Head of caudate nucleus (tissue), 42 donors: ENCODE measurements around the gene HAS3.

Source experiments
- DNase-seq, 42 donors: peaks; one replicate each; pipeline versions ENCODE4 v3.0.0 to v3.0.0-alpha.2; 2020 to 2021; ENCODE audit warnings: mixed read lengths in 7 of 42
- intact Hi-C: fragments of 100-400 bp; cut with DNase I; formaldehyde crosslinking; loops from one replicate; pipeline ENCODE4 v1.15.0; 2022

The HAS3 gene

GRCh38 chr16:69113216-69113615 is 7.8 kb downstream of the HAS3 start:
- peak in 4 of 42 donors; percentile 4 to 27 (median 14) for DNase-seq
- intact Hi-C loops = loop anchor here (5.0 kb wide), 1 partner anchor 211 kb away; no protein-coding TSS in a partner anchor

GRCh38 chr16:69114346-69114975 is 9.0 kb downstream of the HAS3 start:
- DNase-seq = peak in 5 of 42 donors; percentile 1 to 33 (median 5)
- intact Hi-C loops = loop anchor here (5.0 kb wide), 1 partner anchor 212 kb away; no protein-coding TSS in a partner anchor

GRCh38 chr16:69114976-69115355 is 9.5 kb downstream of the HAS3 start:
- DNase-seq = peak in 3 of 42 donors; percentile 2 to 8 (median 7)
- intact Hi-C loops = loop anchor here (5.0 kb wide), 1 partner anchor 213 kb away; no protein-coding TSS in a partner anchor

GRCh38 chr16:69115361-69115760 is 9.9 kb downstream of the HAS3 start:
- intact Hi-C loops = no loop called here

GRCh38 chr16:69115837-69116236 is 10.4 kb downstream of the HAS3 start:
- intact Hi-C loops = no loop called here
- no peak for DNase-seq

More at GRCh38 chr16:69115361-69115760, 9.9 kb downstream of the HAS3 start:
- peak in 6 of 42 donors; percentile 1 to 15 (median 6) for DNase-seq

GRCh38 chr16:69116256-69116875 is 10.9 kb downstream of the HAS3 start:
- peak in 5 of 42 donors; percentile 4 to 18 (median 4) for DNase-seq
- intact Hi-C loops = no loop called here

GRCh38 chr16:69116906-69117305 is 11.5 kb downstream of the HAS3 start:
- intact Hi-C loops = no loop called here
- DNase-seq = peak in 5 of 42 donors; percentile 0 to 12 (median 8)

- intact Hi-C loops = no loop called here
- peak in 2 of 42 donors; percentile 7 to 22 for DNase-seq
Observed at GRCh38 chr16:69118468-69118867, 13.0 kb downstream of the HAS3 start.

GRCh38 chr16:69118994-69119393 is 13.5 kb downstream of the HAS3 start:
- intact Hi-C loops = no loop called here
- peak in 4 of 42 donors; percentile 0 to 19 (median 12) for DNase-seq

GRCh38 chr16:69119536-69119935 is 14.1 kb downstream of the HAS3 start:
- DNase-seq = peak in 3 of 42 donors; percentile 0 to 2 (median 1)
- intact Hi-C loops = no loop called here

GRCh38 chr16:69120096-69120664 is 14.7 kb downstream of the HAS3 start:
- intact Hi-C loops = loop anchor here (10.0 kb wide), 1 partner anchor 415 kb away; no protein-coding TSS in a partner anchor
- peak in 4 of 42 donors; percentile 3 to 23 (median 14) for DNase-seq

- intact Hi-C loops = loop anchor here (10.0 kb wide), 1 partner anchor 419 kb away; no protein-coding TSS in a partner anchor
- peak in 33 of 42 donors; percentile 22 to 85 (median 55) for DNase-seq
Observed at GRCh38 chr16:69123910-69124309, 18.5 kb downstream of the HAS3 start.

GRCh38 chr16:69124406-69124805 is 19.0 kb downstream of the HAS3 start:
- intact Hi-C loops = loop anchor here (10.0 kb wide), 1 partner anchor 420 kb away; no protein-coding TSS in a partner anchor
- peak in 3 of 42 donors; percentile 2 to 11 (median 10) for DNase-seq

- peak in 3 of 42 donors; percentile 6 to 12 (median 8) for DNase-seq
- intact Hi-C loops = loop anchor here (5.0 to 10.0 kb wide), 2 partner anchors 283 to 420 kb away; partner anchors contain the start of gene TANGO6
Observed at GRCh38 chr16:69124961-69125360, 19.5 kb downstream of the HAS3 start.

GRCh38 chr16:69126221-69126620 is 20.8 kb downstream of the HAS3 start:
- intact Hi-C loops = loop anchor here (5.0 to 10.0 kb wide), 2 partner anchors 284 to 421 kb away; partner anchors contain the start of gene TANGO6
- DNase-seq = peak in 2 of 42 donors; percentile 1

- intact Hi-C loops = loop anchor here (5.0 to 10.0 kb wide), 2 partner anchors 284 to 422 kb away; partner anchors contain the start of gene TANGO6
Observed at GRCh38 chr16:69126801-69127200, 21.3 kb downstream of the HAS3 start.

GRCh38 chr16:69127966-69128510 is 22.6 kb downstream of the HAS3 start:
- no peak for DNase-seq
- intact Hi-C loops = loop anchor here (5.0 to 10.0 kb wide), 2 partner anchors 286 to 423 kb away; partner anchors contain the start of gene TANGO6

More at GRCh38 chr16:69126801-69127200, 21.3 kb downstream of the HAS3 start:
- peak in 3 of 42 donors; percentile 2 to 10 (median 6) for DNase-seq

GRCh38 chr16:69130461-69130860 is 25.0 kb downstream of the HAS3 start:
- DNase-seq = no peak
- intact Hi-C loops = loop anchor here (5.0 to 10.0 kb wide), 2 partner anchors 228 to 606 kb away; no protein-coding TSS in a partner anchor
